Fibroblast of pulmonary artery (primary cell): ENCODE results near the gene NDUFS7.

Source experiments
- DNase-seq: peaks from one replicate; pipeline ENCODE4 v3.0.0-alpha.2; 2010; ENCODE audit warnings: low read depth
- H3K4me3 ChIP-seq: replicated peaks from 2 replicates; pipeline ENCODE4 v1.5.1; 2011; ENCODE audit warnings: low read depth, mild to moderate bottlenecking, control low read depth, low read length, moderate library complexity
- TF ChIP-seq, protein P1 (sequence below): IDR thresholded peaks from 2 replicates; pipeline ENCODE4 v1.5.1; 2011; ENCODE audit warnings: mild to moderate bottlenecking, control low read depth, low read length, inconsistent platforms; ENCODE audit errors: missing control alignments

NDUFS7 gene

GRCh38 chr19:1379961-1380489, 3.7 kb upstream of the NDUFS7 start:
- no peak for DNase-seq
- no peak overlapping the region for H3K4me3 ChIP-seq
- TF ChIP-seq, protein P1, sequence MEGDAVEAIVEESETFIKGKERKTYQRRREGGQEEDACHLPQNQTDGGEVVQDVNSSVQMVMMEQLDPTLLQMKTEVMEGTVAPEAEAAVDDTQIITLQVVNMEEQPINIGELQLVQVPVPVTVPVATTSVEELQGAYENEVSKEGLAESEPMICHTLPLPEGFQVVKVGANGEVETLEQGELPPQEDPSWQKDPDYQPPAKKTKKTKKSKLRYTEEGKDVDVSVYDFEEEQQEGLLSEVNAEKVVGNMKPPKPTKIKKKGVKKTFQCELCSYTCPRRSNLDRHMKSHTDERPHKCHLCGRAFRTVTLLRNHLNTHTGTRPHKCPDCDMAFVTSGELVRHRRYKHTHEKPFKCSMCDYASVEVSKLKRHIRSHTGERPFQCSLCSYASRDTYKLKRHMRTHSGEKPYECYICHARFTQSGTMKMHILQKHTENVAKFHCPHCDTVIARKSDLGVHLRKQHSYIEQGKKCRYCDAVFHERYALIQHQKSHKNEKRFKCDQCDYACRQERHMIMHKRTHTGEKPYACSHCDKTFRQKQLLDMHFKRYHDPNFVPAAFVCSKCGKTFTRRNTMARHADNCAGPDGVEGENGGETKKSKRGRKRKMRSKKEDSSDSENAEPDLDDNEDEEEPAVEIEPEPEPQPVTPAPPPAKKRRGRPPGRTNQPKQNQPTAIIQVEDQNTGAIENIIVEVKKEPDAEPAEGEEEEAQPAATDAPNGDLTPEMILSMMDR: no peak

DNA sequence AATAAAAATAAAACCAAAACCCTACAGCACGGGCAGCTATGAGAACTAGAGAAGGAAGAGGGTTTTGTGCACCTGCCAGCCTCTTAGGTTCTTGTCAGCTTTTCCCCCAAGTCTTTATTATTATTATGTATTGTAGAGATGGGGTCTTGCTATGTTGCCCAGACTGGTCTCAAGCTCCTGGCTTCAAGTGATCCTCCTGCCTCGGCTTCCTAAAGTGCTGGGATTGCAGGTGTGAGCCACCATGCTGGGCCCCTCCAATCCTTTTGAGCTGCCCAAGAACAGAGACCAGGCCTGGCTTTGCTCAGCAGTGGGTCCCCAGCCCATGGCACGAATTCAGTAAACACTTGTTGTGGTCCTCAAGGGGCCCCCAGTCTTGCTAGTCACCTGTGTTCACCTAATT, 1.5 kb upstream of the NDUFS7 start:
- no peak for DNase-seq
- no peak overlapping the region for H3K4me3 ChIP-seq
- TF ChIP-seq, protein P1: no peak

DNA sequence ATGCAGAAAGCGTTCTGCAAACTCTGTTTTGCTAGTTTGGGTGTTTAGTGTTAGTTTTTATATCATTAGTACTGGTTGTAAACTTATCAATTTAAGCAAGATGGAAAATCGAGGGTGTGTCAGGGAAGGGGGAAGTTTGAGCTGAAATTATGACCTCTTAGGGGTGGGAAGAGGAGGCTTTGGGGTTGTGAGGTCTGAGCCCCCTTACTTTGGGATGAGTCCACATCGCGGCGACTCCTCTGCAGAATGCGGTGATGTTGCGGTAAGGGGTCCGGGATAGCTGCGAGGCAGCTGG, 743 bp upstream of the NDUFS7 start:
- no peak overlapping the region for H3K4me3 ChIP-seq
- DNase-seq: no peak
- TF ChIP-seq, protein P1: no peak

- TF ChIP-seq, protein P1: no peak
- DNase-seq: no peak
Measured at GRCh38 chr19:1384085-1384462, 367 bp downstream of the NDUFS7 start.

DNA sequence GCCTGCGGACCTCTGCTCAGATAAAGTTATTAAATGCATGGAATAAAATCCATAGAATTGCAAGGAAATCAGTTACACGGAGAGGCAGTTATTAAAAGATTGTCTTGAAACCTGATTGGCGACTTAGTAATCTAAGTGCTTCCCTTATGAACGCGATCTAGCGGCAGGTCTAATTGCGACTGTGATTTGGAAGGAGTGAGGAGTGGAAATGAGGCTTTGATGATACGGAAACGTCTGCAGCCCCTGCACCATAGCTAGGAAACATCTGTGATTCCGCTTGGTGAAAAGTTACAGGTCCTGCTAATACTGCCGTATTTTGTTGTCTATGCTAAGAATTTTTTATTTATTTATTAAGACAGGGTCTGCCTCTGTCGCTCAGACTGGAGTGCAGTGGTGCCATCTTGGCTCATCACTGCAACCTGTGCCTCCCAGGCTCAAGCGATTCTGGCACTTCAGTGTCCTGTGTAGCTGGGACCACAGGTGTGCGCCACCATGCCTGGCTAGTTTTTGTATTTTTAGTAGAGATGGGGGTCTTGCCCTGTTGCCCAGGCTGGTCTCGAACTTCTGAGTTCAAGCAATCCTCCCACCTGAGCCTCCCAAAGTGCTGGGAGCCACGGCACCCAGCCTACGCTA, 887 bp downstream of the NDUFS7 start:
- TF ChIP-seq, protein P1: no peak
- peak overlapping the region; percentile 89 for H3K4me3 ChIP-seq
- no peak for DNase-seq

More at GRCh38 chr19:1384085-1384462, 367 bp downstream of the NDUFS7 start:
- peak overlapping the region; percentile 89 for H3K4me3 ChIP-seq

DNA sequence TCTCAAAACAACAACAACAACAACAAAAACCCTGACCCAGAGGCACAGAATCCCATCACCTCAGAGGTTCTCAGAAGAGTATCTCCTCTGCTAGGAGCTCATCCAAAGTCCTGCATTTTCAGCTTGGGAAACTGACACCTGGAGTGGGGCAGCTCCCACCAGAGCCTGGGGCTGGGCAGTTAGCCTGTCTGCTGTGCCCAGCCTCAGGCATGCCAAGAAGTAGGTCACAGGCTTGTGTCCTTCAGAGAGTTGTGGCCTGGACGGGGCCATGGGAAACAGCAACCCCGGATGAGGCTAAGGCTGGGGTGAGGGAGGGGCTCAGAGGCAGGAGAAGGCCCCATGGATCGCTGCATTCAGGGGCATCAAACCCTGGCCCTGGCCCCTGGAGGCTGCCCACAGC, 2.1 kb downstream of the NDUFS7 start:
- DNase-seq: no peak
- H3K4me3 ChIP-seq: no peak overlapping the region
- TF ChIP-seq, protein P1: no peak
